Stimulated activated CD4-positive, alpha-beta T cell treated with anti-CD3 and anti-CD28 coated beads, Interleukin-15, amount 100 ng/mL, for 24 hours (primary cell): Measurements from ENCODE around the gene HJV.

Source experiments
- DNase-seq: peaks from one replicate; pipeline ENCODE4 v3.0.0-alpha.2; 2020

Gene HJV

GRCh38 chr1:145992502-145992936, 29.0 kb downstream of the HJV start:
- DNase-seq = no peak

DNA sequence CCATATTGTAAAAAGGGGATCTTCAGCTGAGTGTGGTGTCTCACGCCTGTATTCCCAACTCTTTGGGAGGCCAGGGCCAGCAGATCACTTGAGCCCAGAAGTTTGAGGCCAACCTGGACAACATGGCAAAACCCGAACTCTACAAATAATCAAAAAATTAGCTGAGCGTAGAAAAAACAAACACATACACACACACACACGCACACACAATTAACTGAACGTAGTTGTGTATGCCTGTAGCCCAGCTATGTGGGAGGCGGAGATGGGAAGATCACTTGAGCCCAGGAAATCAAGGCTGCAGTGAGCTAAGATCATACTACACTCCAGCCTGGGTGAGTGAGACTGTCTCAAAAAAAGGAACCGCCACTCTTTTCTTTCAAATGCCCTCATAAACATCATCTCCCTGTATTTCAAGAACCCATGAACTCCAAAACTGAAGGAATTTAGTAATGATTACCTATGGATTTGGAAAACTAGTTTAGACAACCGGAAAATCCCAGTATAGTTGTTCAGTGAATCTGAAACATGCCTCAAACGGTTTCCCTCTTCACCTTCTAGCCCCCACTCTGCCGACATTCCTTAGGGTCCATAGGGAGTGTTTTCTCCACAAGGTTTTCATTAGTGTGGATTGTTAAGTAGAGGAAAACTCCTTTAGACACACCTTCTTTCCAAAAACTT, 29.7 kb downstream of the HJV start:
- no peak for DNase-seq

- DNase-seq = no peak
These were observed 31.2 kb downstream of the HJV start for GRCh38 chr1:145990249-145990855.

DNA sequence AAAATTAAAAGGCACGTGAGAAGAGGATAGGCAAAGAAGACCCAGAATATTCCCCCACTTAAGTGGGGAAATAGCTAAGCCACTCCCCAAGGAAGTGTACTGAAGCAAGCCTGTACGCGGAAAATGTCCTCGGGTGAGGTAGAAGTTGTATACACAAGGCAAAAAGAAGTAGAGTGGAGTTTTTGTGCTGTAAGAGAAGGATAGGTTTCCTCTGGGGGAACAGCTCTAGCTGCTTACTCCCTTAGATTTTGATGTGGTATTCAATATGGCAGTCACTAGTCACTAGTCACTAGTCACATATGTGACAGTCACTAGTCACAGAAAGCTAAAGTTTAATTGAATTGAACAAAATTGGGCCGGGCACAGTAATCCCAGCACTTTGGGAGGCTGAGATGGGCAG, 32.8 kb downstream of the HJV start:
- DNase-seq = no peak

- no peak for DNase-seq
These were observed 33.6 kb downstream of the HJV start for GRCh38 chr1:145987926-145988325.

- DNase-seq = no peak
These were observed 35.0 kb downstream of the HJV start for GRCh38 chr1:145986551-145986950.

- DNase-seq = no peak
These were observed 35.8 kb downstream of the HJV start for GRCh38 chr1:145985502-145986439.

GRCh38 chr1:145985129-145985501, 36.4 kb downstream of the HJV start:
- DNase-seq = no peak

- DNase-seq = peak; percentile 40
These were observed 37.3 kb downstream of the HJV start for GRCh38 chr1:145983960-145984830.

DNA sequence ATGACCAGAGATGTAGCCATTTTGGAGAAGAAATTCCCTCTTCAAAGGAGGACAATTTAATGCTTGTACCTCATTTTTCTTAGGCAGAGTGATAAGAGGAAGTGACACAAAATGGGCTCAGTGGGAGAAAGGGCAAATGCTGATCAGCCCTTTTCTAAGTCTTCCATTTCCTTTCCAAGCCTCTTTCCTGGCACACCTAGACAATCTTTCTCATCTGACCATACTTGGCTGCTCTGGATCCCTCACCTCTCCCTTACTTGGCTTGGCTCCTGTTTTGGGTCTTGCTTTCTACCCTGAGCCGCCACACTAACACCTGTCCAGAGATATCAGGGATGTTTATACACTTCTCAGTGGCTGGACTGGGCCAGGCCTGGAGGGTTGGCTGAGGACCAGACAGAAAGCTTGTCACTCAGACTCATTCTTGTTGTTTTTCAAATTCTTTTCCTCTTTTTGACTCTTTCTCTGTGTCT, 38.3 kb downstream of the HJV start:
- DNase-seq = no peak

DNA sequence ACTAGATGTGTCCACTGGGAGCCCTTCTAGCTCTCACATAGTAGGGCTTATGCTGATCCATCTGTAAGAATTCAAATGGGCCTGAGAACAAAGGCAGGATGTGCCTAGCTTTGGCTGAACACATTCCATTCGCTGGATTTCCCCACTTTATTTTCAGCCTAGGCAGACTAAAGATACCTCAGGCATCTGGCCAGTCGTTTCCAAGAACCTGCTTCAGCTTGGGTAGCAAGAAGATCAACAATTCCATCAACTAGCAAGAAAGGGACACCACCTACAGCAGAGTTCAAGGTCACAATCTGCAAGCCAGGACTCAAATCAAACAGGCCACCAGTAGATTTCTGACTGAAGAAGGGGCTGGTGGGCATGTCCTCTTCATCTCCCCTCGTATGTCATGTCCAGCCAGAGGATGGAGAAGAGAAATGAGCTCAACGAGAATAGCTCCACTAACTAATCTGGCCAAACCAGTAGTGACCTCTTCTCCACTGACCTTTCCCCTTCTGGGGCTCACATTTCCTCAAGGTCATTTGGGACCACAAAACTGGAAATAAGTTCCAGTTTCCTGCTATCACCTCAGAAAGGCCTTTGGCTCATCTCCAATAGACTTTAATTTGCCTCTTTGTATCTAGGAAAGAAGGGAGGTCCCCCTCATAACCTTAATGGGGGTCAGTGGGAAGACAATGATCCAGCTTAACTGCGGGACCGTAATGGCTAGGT, 39.4 kb downstream of the HJV start:
- no peak for DNase-seq

- no peak for DNase-seq
These were observed 41.0 kb downstream of the HJV start for GRCh38 chr1:145980457-145980994.

DNA sequence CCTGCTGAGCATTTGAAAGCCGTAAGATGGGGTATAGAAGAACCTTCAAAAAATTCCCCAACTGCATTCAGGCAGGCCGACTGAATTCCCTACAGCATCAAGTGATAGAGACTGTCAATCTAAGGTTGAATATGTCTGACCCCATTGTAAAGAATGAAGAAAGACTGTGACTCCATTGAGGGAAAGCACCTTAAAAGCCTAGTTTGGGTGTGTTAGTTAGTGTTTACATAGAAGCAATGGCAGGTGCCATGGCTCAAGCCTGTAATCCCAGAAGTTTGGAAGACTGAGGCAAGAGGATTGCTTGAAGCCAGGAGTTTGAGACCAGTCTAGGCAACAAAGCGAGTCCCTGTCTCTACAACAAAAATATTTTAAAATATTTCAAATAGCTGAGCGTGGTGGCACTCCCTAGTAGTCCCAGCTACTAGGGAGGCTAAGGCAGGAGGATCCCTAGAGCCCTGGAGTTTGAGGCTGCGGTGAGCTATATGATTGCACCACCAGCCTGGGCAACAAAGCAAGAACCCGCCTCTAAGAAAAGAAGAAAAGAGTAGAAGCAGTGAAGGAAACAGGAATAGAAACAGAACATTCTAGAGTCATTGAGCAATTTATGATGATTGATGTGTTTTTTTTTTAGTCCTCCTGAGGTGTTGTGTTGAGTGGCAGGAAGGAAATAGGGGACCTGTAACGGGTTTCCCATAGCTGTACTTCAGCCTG, 41.6 kb downstream of the HJV start:
- DNase-seq = no peak

DNA sequence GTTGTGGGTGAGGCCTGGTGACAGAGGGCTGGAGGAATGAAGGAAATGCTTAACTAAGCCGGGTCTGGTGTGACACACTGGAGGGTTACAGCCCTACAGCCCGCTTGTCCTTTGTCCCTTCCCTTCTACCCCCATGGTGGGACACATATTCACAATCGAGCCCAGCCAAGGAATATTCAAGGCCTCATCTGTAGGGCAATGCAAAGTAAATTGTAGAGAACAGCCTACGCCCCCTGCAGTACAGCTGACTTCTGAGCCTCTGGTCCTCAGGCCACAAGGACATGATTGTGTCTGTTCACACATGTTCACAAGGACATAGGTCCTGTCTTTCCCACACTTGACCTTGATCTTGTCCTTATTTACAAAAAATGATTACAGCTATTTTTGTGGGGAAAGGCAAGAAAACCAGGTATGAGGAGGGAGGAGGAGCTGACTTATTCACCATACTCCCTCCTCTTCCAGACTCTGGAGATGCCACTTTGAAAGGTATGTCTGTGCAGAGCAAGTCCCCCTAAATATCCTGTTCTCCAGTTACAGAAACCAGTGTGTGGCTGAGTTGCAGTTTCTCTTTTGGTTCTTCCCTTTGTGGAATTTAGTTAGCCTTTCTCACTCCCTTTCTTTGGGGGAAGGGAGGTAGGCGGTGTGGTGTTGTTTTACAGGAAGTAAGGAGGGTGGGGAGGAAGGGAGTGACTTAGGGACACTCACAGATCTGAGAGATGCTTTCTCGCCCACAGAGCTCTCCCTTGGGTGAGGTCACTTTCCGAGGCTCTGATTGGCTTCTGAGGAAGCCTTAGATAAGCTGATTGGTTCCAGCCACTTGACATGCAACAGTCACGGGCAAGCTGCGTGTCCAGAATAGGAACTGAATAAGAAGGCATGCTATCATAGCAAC, 42.4 kb downstream of the HJV start:
- DNase-seq = peak; percentile 87

DNA sequence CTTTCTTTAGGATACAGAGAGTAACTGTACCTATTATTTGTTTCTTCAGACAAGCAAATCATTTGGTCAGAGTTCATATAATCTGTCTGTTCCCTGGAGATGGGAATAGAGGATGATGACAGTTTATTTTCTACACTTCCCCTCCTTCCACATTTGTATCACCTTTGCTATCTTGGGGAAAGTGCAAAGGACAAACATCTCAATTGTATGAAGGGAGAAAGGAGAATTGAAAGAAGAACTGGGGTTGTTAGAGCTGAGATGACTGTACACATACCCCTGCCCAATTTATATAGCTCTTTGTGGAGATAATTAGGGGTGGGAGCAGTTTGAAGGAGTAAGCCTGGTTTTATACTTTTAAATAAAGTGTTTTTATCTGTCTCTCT, 43.1 kb downstream of the HJV start:
- DNase-seq = no peak

- peak; percentile 79 for DNase-seq
These were observed 43.8 kb downstream of the HJV start for GRCh38 chr1:145977486-145978470.

DNA sequence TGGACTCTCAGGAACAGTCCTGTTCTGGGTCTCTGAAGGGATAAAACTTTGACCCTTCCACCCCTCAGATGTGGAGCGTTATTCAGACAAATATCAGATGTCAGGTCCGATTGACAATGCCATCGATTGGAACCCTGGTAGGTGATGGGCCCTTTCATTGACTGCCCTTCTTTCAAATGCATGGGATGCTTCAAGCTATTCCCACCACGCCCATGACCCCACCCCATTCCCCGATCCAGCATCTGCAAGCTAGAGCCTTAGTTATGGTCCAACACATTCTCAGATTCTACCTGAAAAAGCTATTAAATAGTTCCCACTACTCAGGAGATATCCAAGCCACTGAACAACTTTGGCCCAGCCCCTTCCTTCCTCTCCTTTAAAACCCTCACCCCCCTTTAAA, 44.5 kb downstream of the HJV start:
- no peak for DNase-seq

DNA sequence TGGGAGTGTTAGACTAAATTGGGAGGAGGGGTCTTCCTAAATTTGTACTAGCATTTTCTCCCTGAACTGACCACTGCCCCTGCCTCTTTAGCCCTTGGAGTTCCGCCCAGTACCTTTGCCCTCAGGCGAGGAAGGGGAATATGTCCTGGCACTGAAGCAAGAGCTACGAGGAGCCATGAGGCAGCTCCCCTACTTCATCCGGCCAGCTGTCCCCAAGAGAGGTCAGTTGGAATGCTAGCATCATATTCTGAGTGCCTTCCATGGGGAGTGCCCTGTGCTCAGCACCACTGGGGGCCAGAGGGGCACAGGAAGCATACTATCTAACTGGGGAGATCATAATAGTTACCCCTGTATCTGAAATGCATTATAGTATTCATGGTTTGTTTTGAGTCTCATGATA, 46.3 kb downstream of the HJV start:
- DNase-seq = no peak

GRCh38 chr1:145974721-145975120, 46.8 kb downstream of the HJV start:
- no peak for DNase-seq
